CD4-positive, alpha-beta T cell treated with Interleukin-17A for 1 hour (primary cell): ENCODE measurements around the gene YJEFN3.
A peak's percentile ranks its signal among the peaks of the same experiment; 100 is the strongest.

Experiments used
- DNase-seq: peaks from one replicate; pipeline ENCODE4 v3.0.0-alpha.2; 2020

YJEFN3 gene

DNA sequence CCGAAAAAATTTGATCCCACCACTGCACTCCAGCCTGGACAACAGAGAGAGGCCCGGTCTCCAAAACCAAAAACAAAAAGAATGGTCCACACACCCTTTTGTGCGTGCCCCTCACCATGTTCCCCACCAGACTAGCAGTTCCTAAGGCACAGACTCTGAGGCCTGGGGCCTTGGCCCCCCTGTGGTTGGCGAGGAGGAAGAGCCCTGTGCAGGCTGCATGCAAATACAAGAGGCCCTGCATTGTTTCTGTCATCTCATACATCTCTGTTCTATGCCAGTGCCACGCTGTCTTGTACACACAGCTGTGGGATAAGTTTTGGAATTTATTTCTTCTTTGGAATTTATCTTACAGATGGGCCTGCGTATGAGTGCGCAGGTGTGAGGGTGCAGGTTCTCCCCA is 4.7 kb upstream of the YJEFN3 start:
- DNase-seq = no peak

DNA sequence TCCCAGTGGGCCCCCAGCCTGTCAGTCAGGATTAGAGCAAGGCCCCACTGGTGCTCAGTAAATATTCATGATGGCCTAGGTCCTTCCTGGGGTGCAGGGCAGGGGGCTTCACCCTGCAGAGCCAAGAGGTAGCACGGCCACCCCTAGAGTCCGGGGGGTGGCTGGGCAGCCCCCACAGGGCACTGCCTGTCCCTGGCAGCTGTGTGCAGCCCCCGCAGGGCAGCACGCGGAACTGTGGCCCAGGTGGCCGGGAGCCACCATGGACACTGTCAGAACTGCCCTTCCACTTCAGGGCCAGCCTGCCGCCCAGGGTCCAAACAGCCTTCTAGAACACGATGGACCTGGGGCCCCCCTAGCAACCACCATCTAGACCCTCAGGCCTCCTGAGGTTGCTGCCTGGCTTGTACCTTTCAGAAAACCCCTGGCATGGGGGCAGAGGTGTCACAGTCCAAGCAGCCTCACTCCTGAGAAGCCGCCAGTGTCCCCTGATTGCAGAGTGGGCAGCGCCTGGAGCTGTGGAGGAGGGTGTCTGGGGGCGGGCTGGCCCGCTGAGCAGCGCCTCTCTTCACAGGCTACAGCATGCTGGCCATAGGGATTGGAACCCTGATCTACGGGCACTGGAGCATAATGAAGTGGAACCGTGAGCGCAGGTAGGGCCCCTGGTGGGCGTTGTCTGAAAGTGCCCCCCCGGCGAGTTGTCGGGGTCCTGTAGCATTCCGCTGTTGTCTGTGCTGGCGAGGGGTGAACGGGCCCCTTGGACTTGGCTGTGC is 2.9 kb upstream of the YJEFN3 start:
- DNase-seq = no peak

DNA sequence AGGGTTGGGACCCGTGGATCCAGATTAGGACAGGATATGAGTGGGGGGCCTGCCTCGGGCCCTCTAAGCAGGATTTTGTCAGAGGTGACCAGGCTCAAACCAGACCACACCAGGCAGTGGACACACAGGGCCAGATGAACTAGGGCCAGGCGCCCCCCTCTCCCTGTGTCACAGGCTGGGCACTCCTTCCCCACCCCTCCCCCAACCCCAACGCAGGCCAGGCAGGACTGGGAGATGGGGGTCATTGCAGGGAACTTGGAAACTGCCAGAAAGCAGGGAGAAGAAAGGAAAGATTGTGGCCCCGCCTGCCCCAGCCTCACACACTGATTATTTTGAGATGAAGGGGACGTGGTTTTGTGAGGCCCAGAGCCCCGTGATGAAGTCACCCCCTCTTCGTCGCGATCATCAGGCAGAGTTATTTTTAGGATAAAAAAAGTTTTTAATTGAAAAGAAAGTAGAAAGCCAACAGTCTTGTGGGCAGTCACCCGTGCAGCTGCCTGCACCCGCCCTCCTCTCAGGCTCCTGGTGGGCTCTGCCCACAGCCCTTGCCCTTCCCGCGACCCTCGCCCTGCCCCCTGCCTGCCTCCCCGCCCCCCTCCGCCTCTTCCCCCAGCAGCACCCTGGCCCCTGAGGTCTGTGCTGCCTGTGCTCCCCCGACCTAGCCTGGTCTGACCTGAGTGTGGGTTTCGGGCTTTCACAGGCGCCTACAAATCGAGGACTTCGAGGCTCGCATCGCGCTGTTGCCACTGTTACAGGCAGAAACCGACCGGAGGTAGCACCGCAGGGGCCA is 1.9 kb upstream of the YJEFN3 start:
- no peak for DNase-seq

DNA sequence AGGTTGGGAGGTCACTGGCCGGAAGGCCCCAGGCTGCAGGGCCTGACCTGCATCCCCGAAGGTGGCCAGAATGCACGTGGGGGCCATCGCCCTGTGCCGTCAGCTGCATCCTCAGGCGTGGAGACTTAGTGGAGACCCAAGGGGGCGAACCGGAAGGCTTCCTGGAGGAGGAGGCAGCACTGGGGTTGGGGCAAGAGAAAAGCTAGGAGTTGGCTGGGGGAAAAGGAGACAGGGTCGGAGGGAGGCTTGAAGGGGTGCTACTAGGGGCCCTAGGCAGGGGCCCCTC is 1.4 kb upstream of the YJEFN3 start:
- no peak for DNase-seq

DNA sequence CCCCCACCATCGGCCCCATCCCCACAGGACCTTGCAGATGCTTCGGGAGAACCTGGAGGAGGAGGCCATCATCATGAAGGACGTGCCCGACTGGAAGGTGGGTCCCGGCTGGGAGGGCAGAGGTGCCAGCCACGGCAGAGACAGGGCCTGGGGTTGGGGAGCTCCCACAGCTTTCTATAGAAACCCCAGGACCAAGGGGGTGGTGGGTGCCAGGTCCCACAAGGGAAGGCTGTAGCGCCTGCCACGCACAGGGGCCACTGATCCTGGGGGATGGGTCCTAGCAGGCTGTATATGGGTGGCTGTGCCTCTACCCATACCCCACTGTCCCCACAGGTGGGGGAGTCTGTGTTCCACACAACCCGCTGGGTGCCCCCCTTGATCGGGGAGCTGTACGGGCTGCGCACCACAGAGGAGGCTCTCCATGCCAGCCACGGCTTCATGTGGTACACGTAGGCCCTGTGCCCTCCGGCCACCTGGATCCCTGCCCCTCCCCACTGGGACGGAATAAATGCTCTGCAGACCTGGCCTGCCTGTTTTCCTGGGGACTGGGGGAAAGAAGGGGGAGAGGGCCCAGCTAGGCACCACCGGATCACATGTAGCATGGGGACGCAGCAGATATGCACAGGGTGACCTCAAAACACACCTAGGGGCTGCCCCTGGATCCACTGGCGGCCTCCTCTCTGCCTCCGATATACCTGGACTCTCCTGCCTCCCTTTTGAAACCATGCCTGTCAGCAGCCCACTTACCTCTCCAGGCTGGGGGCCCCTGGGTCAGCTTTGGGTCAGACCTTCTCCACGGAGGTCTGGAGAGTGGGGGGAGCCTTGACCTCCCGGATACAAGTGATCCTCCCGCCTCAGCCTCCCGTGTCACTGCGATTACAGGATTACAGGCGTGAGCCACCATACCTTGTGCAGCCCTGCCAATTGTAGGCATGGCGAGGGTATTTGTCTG is 761 bp upstream of the YJEFN3 start:
- DNase-seq = no peak

DNA sequence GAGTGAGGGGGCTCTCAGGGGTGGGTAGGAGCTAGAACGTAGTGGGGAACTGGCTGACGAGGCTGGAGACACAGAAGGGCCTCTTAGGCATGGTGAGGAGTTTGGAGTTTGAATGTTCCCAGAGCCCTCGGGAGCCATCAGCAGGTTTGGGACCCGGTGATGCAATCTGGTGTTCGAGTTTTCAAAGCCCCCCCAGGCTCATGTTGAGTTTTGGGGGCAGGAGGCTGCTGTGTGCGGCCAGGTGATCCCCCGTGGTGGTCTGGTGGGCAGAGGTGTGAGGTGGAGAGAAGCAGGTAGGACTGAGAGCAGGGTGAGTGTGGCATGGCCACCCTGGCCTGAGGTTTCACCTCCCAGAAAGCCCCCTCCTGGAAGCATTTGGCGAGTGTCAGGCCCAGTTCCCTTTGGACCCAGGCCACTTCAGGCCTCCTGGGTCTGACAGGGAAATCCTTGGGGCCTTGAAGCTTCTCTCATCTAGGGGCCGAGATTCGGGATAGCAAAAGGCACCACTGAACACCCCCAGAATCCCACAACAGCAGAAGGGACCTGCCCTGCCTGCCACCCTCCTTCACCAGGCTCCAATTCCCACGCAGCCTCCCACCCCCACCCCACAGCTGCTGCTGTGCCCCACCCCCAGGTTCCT is 1.2 kb downstream of the YJEFN3 start:
- DNase-seq = no peak

DNA sequence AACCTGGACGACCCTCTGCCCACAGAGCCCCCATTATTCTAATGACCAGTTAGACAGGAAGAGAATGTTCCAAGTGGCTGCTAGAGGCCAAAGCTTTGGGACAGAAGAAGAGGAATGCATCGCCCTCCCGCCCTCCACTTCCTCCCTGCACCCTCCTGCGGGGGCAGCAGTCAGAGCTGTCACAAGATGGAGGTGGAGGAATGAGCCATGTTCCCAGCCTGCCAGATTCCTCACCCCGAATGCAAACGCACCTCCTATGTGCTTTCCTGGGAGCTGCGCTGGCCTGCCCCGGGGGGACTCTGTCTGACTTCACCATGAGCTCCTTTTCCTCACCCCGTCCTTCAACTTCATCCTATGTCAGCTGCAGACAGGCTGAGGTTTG is 1.7 kb downstream of the YJEFN3 start:
- no peak for DNase-seq

DNA sequence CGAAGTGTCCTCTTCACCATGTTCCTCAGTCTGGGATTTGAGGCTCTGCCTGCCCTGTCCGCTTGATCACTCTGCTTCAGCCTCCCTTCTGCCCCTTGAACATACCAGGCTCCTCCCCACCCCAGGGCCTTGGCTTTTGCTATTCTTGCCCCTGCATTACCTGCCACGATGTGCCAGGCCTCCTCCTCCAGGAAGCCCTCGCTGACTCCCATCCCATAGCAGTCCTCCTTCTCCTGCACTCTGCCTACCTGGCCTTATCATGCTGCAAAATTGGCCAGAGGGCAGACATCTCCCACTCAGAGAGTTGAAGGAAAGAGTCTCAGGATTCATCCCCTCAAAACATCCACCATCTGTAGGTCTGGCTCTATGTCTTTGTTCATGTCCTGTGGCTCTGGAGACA is 2.2 kb downstream of the YJEFN3 start:
- no peak for DNase-seq

DNA sequence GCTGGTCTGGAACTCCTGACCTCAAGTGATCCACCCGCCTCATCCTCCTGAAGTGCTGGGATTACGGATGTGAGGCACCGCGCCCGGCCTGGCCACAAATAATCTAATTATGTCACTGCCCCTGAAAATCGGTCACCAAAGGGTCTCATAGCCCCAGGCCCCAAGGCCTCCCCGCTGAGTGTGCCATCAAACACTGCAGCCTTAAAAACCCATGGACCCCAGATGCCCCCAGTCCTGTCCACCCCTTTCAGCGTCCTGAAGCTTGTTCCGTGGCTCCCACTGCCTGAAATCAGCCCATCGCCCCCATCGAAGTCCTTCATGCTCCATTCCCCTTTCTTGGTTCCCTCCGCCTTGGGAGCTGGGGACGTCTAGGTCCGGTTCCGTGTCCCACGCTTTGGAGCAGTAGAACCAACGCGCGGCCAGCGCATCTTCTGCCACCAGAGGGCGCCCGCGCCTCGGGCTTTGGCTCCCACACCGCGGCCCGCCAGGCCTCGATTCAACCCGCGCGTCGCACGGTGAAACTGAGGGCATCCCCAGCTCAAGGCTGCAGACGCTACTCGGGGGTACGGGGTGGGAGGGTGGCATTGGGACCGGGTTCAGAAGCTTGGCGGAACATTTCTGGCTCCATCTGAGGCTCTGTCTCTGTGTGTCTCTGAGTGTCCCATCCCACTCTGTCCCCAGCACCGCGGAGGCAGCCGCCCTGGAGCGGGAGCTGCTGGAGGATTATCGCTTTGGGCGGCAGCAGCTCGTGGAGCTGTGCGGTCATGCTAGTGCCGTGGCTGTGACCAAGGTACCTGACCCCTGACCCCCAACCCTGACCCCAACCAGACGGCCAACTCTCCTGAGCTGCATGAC is 3.5 kb downstream of the YJEFN3 start:
- DNase-seq = peak; percentile 86

DNA sequence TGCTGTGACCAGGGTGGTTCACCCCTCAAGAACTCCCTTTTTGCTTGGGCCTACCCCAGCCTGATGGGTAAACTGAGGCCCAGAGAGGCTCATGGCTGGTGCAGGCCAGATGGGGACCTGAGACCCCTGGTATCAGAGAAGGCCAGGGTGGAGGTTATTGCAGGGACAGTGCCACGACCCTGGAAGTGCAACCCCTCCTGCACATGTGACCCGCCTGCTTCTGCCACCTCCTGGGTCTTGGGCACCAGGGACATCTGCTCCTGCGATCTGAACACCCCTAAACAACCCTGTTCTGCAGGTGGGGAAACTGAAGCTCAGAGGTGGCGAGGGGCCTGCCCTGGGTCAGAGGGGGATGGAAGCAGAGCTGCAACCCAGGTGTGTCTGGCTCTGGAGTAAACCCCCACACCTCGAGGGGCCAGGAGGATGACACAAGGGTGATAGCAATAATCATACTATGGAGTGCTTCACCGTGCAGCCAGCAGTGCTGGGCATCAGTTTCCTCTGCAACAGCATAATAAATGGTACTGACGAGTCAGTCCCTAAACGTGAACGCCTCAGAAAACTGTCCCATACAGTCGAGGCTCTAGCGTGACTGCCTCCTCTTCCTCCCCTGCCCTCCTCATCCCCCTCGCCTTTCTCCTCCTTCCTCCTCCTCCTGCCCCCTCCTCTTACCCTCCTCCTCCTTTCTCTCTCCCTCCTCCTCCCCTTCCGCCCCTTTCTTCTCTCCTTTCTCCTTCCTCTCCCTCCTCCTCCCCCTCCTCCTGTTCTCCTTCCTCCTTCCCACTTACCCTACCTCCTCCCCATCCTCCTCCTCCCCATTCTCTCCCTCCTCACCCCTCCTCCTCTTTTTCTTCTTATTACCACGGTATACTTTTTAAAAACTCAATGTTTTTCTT is 4.3 kb downstream of the YJEFN3 start:
- DNase-seq = no peak

DNA sequence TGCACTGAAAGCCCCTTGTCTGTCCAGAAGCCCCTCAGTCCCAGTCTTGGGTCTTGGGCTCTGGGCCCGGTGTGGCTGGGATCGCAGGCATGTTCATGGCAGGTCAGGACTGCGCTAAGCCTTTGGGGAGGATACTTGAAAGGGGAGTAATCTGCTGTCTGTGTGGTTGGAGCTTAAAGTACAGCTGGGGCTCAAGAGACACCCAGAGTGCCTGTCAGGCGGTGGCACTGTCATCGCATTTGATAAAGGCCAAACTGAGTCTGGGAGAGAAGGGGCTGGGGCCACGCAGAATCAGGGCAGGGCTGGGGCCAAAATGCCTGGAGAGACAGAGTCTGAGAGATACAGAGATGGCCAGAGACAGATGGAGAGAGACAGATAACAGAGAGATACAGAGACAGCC is 5.1 kb downstream of the YJEFN3 start:
- DNase-seq = no peak

DNA sequence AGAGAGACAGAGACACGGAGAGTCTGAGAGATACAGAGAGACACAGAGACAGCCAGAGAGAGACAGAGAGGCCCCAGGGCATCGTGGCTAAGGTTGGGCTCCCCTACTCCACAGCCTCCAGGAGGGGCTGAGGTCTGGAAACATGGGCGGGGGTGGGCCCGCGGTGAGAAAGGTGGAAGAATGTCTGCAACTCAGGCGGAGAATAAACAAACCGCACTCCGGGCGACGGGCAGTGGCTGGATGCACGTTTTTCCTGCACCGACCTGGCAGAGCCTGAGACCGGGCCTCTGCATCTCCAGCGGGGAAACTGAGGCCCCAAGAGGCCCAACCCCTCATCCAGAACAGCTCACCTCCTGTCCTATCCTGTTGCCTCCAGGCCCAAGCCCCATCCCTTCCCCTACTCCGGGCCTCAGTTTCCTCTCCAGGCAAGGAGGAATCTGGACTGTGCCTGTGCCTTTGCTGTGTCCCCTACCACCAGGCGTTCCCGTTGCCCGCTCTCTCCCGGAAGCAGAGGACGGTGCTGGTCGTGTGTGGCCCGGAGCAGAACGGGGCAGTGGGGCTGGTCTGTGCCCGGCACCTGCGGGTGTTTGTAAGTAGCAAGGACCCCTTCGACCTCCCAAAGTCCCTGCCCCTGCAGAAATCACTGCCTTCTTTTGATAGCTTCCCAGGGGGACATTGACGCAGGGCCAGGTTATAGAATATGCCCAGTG is 6.0 kb downstream of the YJEFN3 start:
- DNase-seq = no peak

DNA sequence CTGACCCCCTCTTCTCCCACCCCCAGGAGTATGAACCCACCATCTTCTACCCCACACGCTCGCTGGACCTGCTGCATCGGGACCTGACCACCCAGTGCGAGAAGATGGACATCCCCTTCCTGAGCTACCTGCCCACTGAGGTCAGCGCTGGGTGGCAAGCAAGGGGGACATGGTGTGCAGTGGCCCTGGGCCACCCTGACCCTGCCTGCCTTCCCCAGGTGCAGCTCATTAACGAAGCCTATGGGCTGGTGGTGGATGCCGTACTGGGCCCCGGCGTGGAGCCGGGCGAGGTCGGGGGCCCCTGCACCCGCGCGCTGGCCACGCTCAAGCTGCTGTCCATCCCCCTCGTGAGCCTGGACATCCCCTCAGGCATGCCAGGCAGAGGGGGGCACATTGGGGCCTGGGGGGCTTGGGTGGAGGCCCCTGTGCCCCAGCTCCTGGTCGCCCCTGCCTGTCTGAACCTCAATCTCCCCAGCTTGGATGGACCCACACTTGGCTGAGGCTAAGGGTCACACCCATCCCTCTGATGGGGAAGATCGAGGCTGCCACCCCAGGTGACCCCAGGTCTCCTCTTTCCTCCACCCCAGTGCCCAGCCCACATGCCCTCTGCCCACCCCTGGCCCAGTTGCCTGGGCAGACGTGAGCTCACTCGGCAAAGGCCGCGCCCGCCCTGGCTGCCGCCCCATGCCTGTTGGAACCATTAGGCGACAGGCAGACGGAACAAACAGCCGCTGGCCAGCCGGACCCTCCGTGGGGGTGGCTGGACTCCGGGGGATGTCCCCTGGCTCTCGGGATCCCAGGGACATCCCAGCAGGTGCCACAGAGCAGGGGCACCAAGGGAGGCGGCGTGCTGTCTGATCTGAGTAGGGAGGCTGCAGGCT is 6.8 kb downstream of the YJEFN3 start:
- DNase-seq = no peak

DNA sequence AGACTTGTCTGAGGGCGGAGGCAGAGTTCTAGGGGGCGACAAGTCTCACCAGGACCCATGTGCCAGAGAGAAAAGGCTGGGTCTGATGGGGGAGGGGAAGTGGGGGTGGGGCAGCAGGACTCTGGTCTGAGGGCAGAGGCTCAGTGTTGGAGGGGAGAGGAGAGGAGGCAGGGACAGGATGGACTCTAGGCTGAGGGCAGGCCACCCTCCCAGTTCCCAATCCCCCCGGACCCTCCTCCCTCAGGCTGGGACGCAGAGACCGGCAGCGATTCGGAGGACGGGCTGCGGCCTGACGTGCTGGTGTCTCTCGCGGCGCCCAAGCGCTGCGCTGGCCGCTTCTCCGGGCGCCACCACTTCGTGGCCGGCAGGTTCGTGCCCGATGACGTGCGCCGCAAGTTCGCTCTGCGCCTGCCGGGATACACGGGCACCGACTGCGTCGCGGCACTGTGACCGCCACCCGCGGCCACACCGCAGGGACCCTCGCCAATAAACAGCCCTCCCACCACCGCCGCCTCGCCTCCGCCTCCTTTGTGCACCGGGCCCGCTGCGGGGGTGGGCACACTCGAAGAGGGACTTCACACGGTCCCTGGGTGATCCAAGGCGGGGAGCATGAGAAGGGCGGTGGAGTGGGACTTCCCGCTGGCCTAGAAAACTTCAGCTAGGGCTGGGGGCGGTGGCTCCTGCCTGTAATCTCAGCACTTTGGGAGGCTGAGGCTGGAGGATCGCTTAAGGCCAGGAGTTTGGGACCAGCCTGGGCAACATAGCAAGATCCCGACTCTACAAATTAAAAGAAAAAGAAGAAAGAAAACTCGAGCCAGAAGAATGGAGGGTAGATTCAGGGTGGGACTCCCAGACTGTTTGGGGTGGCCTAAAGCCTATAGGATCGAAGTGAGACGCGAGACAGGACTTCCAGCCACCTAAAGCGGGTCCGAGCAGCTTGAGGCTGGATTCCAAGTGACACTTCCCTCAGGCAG is 8.7 kb downstream of the YJEFN3 start:
- DNase-seq = peak; percentile 34

DNA sequence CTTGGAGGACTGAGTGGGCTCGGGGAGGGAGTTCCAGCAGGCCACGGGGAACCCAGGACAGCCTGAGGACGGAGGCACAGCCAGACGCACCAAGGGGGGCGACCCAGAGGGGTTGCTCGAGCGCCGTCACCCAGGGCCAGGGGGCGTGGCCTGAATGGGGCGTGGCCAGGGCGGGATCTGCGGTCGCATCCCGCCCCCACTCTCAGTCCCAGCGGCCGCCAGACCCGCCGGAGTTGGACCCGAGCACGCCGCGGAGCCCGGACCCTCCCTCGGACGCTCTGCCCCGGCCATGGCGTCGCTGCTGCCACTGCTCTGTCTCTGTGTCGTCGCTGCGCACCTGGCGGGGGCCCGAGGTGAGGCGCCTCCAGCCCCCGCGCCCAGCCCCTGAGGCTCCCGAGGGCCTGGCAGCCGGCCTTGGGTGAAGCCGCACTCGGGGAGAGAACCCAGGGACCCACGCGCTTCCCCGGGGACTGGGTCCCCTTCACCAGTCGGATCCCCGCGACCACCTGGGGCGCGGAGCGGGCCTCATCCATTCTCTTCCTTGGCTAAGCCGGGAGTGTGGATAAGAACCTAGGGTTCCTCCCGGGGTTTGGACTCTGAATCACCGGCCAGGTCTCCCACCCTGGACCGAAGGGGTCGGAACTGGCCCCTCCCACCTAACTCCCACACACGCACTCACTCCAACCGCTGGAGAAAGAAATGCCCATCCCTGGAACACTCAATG is 9.5 kb downstream of the YJEFN3 start, which contains the start of gene CILP2:
Gene CILP2, plus strand, starts transcription at position 205 of the 724 bp plus-strand sequence. Its CDS starts 85 bp downstream, at position 290.
- DNase-seq = peak; percentile 41

DNA sequence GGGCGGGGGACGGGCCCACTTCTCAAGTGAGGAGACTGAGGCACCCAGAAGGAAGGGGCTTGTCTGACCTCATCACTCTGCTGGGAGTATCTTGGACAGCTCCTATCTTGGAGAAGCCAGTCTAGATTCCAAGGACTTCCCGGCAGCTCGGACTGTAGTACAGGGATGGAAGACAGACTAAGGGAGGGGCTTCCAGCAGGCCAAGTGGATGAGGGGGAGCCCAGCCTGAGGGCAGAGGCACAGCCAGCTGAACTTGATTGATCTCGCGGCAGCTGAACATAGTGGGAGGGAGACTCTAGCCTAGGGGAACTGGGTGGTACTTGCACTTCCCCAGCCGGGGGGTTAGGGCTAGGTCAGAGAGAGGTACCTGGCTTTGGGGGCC is 10.1 kb downstream of the YJEFN3 start:
- DNase-seq = no peak

DNA sequence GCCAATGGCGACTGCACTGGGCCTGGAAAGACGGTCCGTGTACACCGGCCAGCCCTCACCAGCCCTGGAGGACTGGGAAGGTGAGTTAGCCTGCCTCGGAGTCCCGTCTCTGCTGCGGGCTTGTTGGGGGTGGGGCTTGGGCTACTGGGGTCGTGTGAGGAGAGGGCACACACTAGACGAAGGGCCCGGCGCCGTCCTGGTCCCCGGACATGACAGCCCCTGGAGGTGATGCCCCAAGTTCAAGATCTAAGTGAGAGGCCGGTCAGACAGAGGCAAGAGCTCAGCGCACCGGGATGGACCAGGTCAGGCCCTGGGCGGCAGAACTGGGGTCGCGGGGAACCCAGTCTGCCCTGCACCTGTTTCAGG is 11.0 kb downstream of the YJEFN3 start:
- DNase-seq = no peak
